HL-60 (cell line): Measurements from ENCODE around the gene CPT1B.

Experiments used
- DNase-seq, 2 experiments: peaks; one replicate each; pipeline ENCODE4 v3.0.0-alpha.2; 2010 to 2020; ENCODE audit warnings: low read depth in 1 of 2, low spot score in 1 of 2
- H3K27ac ChIP-seq: fragments of 250-450 bp; sonication (Bioruptor Pico); replicated peaks from 2 replicates; pipeline ENCODE4 v1.5.1; 2020; ENCODE audit warnings: mild to moderate bottlenecking, moderate library complexity
- H3K27me3 ChIP-seq: fragments of 250-450 bp; sonication (Bioruptor Pico); 2 replicates; pipeline ENCODE4 v1.5.1; 2021; ENCODE audit warnings: mild to moderate bottlenecking, moderate library complexity; ENCODE audit not compliant: insufficient read depth, poor library complexity, severe bottlenecking
- H3K4me3 ChIP-seq: replicated peaks from 2 replicates; pipeline ENCODE4 v1.5.1; 2011; ENCODE audit warnings: mild to moderate bottlenecking, control low read depth, low read length; ENCODE audit not compliant: insufficient read depth
- GABPA ChIP-seq: IDR thresholded peaks from 2 replicates; pipeline ENCODE4 v1.6.1; 2012; ENCODE audit warnings: low read depth
- POLR2AphosphoS5 ChIP-seq: IDR thresholded peaks from 2 replicates; pipeline ENCODE4 v1.6.1; 2012; ENCODE audit warnings: low read depth
- SPI1 ChIP-seq: IDR thresholded peaks from 2 replicates; pipeline ENCODE4 v1.6.1; 2012; ENCODE audit warnings: low read depth, mild to moderate bottlenecking, borderline replicate concordance
- TF ChIP-seq, protein P1 (sequence below): IDR thresholded peaks from 2 replicates; pipeline ENCODE4 v1.6.1; 2012; ENCODE audit warnings: low read depth; ENCODE audit not compliant: insufficient replicate concordance
- TF ChIP-seq, protein P2 (sequence below): IDR thresholded peaks from one replicate; pipeline ENCODE4 v1.5.1; 2011; ENCODE audit warnings: low read length, control low read depth, inconsistent platforms; ENCODE audit not compliant: insufficient read depth

Gene CPT1B

GRCh38 chr22:50563413-50564160 is 14.6 kb downstream of the CPT1B start:
- H3K27ac ChIP-seq: 0 out of 2 replicates have a peak overlapping the region, but pooled peaks have one; percentile 37
- no peak for DNase-seq
- H3K27me3 ChIP-seq: no peaks in the 10 kb centered on the region
- peak overlapping the region; percentile 59 for H3K4me3 ChIP-seq
- TF ChIP-seq, protein P1, sequence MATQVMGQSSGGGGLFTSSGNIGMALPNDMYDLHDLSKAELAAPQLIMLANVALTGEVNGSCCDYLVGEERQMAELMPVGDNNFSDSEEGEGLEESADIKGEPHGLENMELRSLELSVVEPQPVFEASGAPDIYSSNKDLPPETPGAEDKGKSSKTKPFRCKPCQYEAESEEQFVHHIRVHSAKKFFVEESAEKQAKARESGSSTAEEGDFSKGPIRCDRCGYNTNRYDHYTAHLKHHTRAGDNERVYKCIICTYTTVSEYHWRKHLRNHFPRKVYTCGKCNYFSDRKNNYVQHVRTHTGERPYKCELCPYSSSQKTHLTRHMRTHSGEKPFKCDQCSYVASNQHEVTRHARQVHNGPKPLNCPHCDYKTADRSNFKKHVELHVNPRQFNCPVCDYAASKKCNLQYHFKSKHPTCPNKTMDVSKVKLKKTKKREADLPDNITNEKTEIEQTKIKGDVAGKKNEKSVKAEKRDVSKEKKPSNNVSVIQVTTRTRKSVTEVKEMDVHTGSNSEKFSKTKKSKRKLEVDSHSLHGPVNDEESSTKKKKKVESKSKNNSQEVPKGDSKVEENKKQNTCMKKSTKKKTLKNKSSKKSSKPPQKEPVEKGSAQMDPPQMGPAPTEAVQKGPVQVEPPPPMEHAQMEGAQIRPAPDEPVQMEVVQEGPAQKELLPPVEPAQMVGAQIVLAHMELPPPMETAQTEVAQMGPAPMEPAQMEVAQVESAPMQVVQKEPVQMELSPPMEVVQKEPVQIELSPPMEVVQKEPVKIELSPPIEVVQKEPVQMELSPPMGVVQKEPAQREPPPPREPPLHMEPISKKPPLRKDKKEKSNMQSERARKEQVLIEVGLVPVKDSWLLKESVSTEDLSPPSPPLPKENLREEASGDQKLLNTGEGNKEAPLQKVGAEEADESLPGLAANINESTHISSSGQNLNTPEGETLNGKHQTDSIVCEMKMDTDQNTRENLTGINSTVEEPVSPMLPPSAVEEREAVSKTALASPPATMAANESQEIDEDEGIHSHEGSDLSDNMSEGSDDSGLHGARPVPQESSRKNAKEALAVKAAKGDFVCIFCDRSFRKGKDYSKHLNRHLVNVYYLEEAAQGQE: no peak
- no peak for TF ChIP-seq GABPA
- TF ChIP-seq, protein P2, sequence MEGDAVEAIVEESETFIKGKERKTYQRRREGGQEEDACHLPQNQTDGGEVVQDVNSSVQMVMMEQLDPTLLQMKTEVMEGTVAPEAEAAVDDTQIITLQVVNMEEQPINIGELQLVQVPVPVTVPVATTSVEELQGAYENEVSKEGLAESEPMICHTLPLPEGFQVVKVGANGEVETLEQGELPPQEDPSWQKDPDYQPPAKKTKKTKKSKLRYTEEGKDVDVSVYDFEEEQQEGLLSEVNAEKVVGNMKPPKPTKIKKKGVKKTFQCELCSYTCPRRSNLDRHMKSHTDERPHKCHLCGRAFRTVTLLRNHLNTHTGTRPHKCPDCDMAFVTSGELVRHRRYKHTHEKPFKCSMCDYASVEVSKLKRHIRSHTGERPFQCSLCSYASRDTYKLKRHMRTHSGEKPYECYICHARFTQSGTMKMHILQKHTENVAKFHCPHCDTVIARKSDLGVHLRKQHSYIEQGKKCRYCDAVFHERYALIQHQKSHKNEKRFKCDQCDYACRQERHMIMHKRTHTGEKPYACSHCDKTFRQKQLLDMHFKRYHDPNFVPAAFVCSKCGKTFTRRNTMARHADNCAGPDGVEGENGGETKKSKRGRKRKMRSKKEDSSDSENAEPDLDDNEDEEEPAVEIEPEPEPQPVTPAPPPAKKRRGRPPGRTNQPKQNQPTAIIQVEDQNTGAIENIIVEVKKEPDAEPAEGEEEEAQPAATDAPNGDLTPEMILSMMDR: no peak
- TF ChIP-seq POLR2AphosphoS5: no peak
- TF ChIP-seq SPI1: no peak

- Histone ChIP-seq H3K27ac (0 out of 2 replicates have a peak within 1 kb of the TSS, but pooled peaks have one; percentile 37), H3K4me3 (peak within 1 kb of the TSS; percentile 59), H3K27me3 (no peaks in the 10 kb centered on the region)
- TF ChIP-seq, protein P2: peak; percentile 72
- TF ChIP-seq, protein P1: no peak
- TF ChIP-seq POLR2AphosphoS5 (0 out of 2 replicates have a peak, but pooled peaks have one; percentile 31), GABPA (peak; percentile 33; the same call in 1 of the 2 replicates), SPI1 (no peak; the same call in 1 of the 2 replicates)
- peak; percentile 94 to 98 for DNase-seq
Measured at GRCh38 chr22:50562523-50563412, 15.5 kb downstream of the CPT1B start, which contains the start of gene SYCE3. Gene SYCE3, minus strand, starts transcription at chr22:50562919. Its CDS starts 6,514 bp downstream, at chr22:50556405.

DNA sequence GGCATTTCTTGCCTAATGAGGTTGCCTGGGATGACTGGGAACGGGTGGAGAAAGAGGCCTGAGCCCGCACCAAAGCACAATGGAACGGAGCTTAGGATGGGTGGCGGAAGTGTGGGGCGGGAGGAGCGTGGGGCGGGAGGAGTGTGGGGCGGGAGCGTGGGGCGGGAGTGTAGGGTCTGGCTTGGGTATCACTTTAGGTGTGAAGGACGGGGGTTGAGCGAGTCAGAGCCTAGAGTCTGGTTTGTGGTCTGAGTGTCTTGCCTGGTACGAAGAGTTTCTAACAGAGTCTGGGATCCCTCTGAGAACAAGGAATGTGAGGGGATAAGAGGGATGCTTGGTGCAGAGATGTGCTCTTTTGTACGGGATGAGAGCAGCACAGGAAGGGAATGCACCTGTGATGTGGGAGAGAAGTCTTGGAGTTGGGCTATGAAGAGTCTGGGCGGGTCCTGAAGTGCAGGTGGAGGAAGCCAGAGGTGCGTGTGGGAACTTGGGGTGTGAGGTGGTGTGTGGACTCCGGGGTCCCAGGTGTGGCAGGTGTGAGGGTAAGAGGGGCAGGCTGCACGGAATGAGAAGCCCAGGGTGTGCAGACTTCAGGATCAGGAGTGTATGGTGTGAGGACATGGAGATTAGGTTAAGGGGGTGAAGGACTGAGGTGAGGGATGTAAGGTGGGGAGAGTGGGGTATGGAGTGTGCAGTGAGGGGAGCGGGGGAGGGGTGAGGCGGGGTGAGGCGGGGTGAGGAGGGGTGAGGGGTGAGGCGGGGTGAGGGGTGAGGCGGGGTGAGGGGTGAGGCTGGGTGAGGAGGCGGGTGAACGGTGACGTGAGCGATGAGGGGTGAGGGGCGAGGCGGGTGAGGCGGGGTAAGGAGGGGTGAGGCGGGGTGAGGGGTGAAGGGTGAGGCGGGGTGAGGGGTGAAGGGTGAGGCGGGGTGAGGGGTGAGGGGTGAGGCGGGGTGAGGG is 16.5 kb downstream of the CPT1B start:
- no peak for DNase-seq
- TF ChIP-seq SPI1: no peak
- TF ChIP-seq, protein P2: no peak
- TF ChIP-seq GABPA: no peak
- no peak for TF ChIP-seq POLR2AphosphoS5

More for the DNA sequence above, 16.5 kb downstream of the CPT1B start:
- H3K27ac ChIP-seq: no peak overlapping the region
- H3K4me3 ChIP-seq: no peak overlapping the region
- H3K27me3 ChIP-seq: no peaks in the 10 kb centered on the region
